Upper lobe of left lung (tissue), 6 donors: ENCODE data around the gene AGTR1. TPM values are rescaled to one million over a fixed set of nuclear protein-coding genes. Genes with fewer than 3 reads are reported as not detected.
"Not testable (repeated sequence)": the region's sequence is repeated elsewhere in the genome, so short reads cannot be mapped to it uniquely, and the experiment has no call there.

Experiments used
- ATAC-seq, 2 donors: fragments of 200-7000 bp; cut with Tn5 transposase; one replicate each; pipeline ENCODE4 v1.9.1; 2022; ENCODE audit warnings: mild to moderate bottlenecking in 2 of 2, moderate library complexity in 2 of 2; ENCODE audit not compliant: low FRiP score in 2 of 2
- DNase-seq, 2 donors: peaks; one replicate each; pipeline ENCODE4 v3.0.0-alpha.2; 2019 to 2020
- H3K27ac ChIP-seq, 4 donors: fragments of 200-600 bp; sonication (generic); one replicate each; pipeline ENCODE4 v1.5.1; 2016 to 2019
- H3K27me3 ChIP-seq, 4 donors: fragments of 200-600 bp; sonication (generic); one replicate each; pipeline ENCODE4 v1.5.1; 2017 to 2019
- H3K36me3 ChIP-seq, 4 donors: fragments of 200-600 bp; sonication (generic); one replicate each; pipeline ENCODE4 v1.5.1; 2016 to 2019
- H3K4me1 ChIP-seq, 4 donors: fragments of 200-600 bp; sonication (generic); one replicate each; pipeline ENCODE4 v1.5.1; 2018 to 2019
- H3K4me3 ChIP-seq, 4 donors: fragments of 200-600 bp; sonication (generic); one replicate each; pipeline ENCODE4 v1.5.1; 2017 to 2019; ENCODE audit warnings: mild to moderate bottlenecking in 2 of 4, moderate library complexity in 1 of 4
- H3K9me3 ChIP-seq, 4 donors: fragments of 200-600 bp; sonication (generic); one replicate each; pipeline ENCODE4 v1.5.1; 2018 to 2019
- CTCF ChIP-seq, 6 experiments: fragments of 450-650 bp in 4 of 6; fragments of 200-600 bp in 2 of 6; sonication (generic) in 2 of 6; IDR thresholded peaks; one replicate each; pipeline ENCODE4 v1.5.1; 2016 to 2019; ENCODE audit warnings: antibody characterized with exemption in 6 of 6
- EP300 ChIP-seq, 4 donors: sonication (generic); formaldehyde crosslinking; IDR thresholded peaks; one replicate each; pipeline ENCODE4 v1.5.1; 2017; ENCODE audit warnings: antibody characterized with exemption in 4 of 4, control low read depth in 2 of 4
- POLR2A ChIP-seq, 4 donors: fragments of 450-650 bp; IDR thresholded peaks; one replicate each; pipeline ENCODE4 v1.5.1; 2016 to 2017; ENCODE audit warnings: antibody characterized with exemption in 4 of 4, mild to moderate bottlenecking in 2 of 4
- POLR2AphosphoS5 ChIP-seq, 2 donors: sonication (generic); formaldehyde crosslinking; IDR thresholded peaks; one replicate each; pipeline ENCODE4 v1.5.1; 2017; ENCODE audit warnings: antibody characterized with exemption in 2 of 2
- WGBS, 2 donors: methylation state at CpG; one replicate each; pipeline ENCODE4 v1.1.5; 2017 to 2018; 5-methylcytosine and 5-hydroxymethylcytosine counted together
- total RNA-seq, 6 donors: library from RNA; depleted of rRNA in 4 of 6; stranded (reverse); fragments of >200 nt in 4 of 6; gene quantifications; one replicate each; pipeline versions ENCODE4 v1.1.0 to v1.2.1, GENCODE V29; 2016 to 2021
- donor health status: DM: no; HTN: no; CAD: no; lungs with moderate emphysema.
- donor health status: DM: no; HTN: yes; CAD: no; lungs with severe emphysema.

Gene AGTR1
- total RNA-seq, 6 donors from 2014 or later: 4.6 to 9.3 (median 5.9) TPM

DNA sequence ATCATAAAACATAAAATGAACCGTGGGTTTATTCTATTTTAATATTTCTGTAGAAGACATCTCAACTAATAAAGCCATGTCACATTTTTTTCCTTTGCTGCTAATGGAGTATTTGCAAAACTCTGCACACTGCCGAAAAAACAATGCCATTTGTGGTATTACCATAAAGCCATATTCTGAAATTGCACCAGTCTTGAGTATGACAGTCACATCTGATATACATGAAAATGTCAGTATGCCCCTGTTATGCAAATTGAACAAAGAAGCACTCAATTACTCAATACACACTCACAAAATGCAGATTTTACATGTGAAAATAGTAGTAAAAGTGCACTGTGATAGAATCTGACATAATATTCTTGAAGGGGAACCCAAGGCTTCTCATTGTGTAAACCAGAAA, 74.7 kb downstream of the AGTR1 start:
- Histone ChIP-seq H3K36me3 (no peaks in the 10 kb centered on the region), H3K4me1 (no peaks in the 10 kb centered on the region), H3K27me3 (no peaks in the 10 kb centered on the region), H3K27ac (no peak overlapping the region), H3K4me3 (no peak overlapping the region), H3K9me3 (no peaks in the 10 kb centered on the region)
- DNase-seq (no peak), ATAC-seq (no peak)
- TF ChIP-seq POLR2A (IDR thresholded peaks at IDR 0.05) (no peak), CTCF (IDR thresholded peaks at IDR 0.05) (no peak), EP300 (IDR thresholded peaks at IDR 0.05) (no peak), POLR2AphosphoS5 (IDR thresholded peaks at IDR 0.05) (no peak)
- 38 to 40% methylated on average over 2 of the region's 2 CpGs for WGBS, 2 donors

GRCh38 chr3:148772835-148773234, 75.1 kb downstream of the AGTR1 start:
- Histone ChIP-seq H3K27ac (no peak overlapping the region), H3K9me3 (no peaks in the 10 kb centered on the region), H3K4me1 (no peaks in the 10 kb centered on the region), H3K4me3 (no peak overlapping the region), H3K27me3 (no peaks in the 10 kb centered on the region), H3K36me3 (no peaks in the 10 kb centered on the region)
- TF ChIP-seq CTCF (IDR thresholded peaks at IDR 0.05) (no peak), POLR2A (IDR thresholded peaks at IDR 0.05) (no peak), EP300 (IDR thresholded peaks at IDR 0.05) (no peak), POLR2AphosphoS5 (IDR thresholded peaks at IDR 0.05) (no peak)
- ATAC-seq (no peak), DNase-seq (no peak)

DNA sequence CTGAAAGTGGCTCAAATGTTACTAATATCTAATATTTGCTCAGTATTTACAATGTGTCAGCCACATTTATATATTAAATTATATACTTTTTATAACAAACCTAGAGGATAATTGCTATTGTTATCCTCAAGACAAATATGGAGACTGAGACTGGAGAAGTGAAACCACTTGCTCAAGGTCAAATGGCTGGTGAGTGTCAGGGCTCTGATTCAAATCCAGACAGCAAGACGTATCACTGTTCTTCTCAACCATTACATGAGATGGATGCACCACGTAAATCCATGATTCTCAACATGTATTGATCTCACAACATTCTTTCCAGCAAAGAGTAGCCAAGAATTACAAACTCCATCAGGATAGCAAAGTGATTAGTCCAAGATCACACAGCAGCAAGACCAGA, 76.1 kb downstream of the AGTR1 start:
- H3K9me3 ChIP-seq: no peaks in the 10 kb centered on the region
- H3K27ac ChIP-seq: no peak overlapping the region
- TF ChIP-seq CTCF (IDR thresholded peaks at IDR 0.05): no peak
- no peak for TF ChIP-seq POLR2A (IDR thresholded peaks at IDR 0.05)
- no peak for TF ChIP-seq POLR2AphosphoS5 (IDR thresholded peaks at IDR 0.05)
- no peak for TF ChIP-seq EP300 (IDR thresholded peaks at IDR 0.05)
- no peaks in the 10 kb centered on the region for H3K4me1 ChIP-seq
- no peaks in the 10 kb centered on the region for H3K27me3 ChIP-seq
- H3K36me3 ChIP-seq: no peaks in the 10 kb centered on the region
- ATAC-seq (no peak), DNase-seq (no peak)
- H3K4me3 ChIP-seq: no peak overlapping the region
- 75 to 82% methylated on average over 2 of the region's 2 CpGs for WGBS, 2 donors

GRCh38 chr3:148778926-148779325, 81.2 kb downstream of the AGTR1 start:
- no peak for DNase-seq
- H3K36me3 ChIP-seq: no peaks in the 10 kb centered on the region
- no peaks in the 10 kb centered on the region for H3K27me3 ChIP-seq
- no peaks in the 10 kb centered on the region for H3K9me3 ChIP-seq
- TF ChIP-seq POLR2A (IDR thresholded peaks at IDR 0.05): no peak
- TF ChIP-seq EP300 (IDR thresholded peaks at IDR 0.05): no peak
- WGBS, 2 donors: 91 to 98% methylated on average over 3 of the region's 3 CpGs
- ATAC-seq: no peak
- H3K27ac ChIP-seq: no peak overlapping the region
- H3K4me3 ChIP-seq: no peak overlapping the region
- H3K4me1 ChIP-seq: no peaks in the 10 kb centered on the region

DNA sequence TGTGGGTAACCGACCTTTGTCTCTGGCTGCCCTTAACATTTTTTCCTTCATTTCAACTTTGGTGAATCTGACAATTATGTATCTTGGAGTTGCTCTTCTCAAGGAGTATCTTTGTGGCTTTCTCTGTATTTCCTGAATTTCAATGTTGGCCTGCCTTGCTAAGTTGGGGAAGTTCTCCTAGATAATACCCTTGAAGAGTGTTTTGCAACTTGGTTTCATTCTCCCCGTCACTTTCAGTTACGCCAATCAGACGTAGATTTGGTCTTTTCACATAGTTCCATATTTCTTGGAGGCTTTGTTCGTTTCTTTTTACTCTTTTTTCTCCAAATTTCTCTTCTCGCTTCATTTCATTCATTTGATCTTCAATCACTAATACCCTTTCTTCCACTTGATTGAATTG, 87.3 kb downstream of the AGTR1 start:
- 62 to 79% methylated on average over 6 of the region's 6 CpGs for WGBS, 2 donors
- H3K36me3 ChIP-seq, DNase-seq, H3K27me3 ChIP-seq, H3K9me3 ChIP-seq, H3K4me1 ChIP-seq, H3K27ac ChIP-seq, H3K4me3 ChIP-seq, ATAC-seq: not testable (repeated sequence)

DNA sequence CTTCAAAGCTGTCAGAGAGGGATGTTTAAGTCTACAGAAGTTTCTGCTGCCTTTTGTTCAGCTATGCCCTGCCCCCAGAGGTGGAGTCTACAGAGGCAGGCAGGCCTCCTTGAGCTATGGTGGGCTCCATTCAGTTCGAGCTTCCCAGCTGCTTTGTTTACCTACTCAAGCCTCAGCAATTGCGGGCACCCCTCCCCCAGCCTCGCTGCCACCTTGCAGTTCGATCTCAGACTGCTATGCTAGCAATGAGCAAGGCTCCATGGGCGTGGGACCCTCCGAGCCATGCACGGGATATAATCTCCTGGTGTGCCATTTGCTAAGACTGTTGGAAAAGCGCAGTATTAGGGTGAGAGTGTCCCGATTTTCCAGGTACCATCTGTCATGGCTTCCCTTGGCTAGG, 88.5 kb downstream of the AGTR1 start:
- not testable (repeated sequence) for H3K36me3 ChIP-seq, H3K9me3 ChIP-seq, H3K4me3 ChIP-seq, H3K27ac ChIP-seq, H3K4me1 ChIP-seq, ATAC-seq, H3K27me3 ChIP-seq
- WGBS, 2 donors: 90 to 91% methylated on average over 9 of the region's 9 CpGs
- DNase-seq: peak in 1 of 2 donors; percentile 14
